ENCODE data around the gene SEMA6A. TPM values are rescaled to one million over a fixed set of nuclear protein-coding genes. Genes with fewer than 3 reads are reported as not detected.

Gene SEMA6A
- total RNA-seq, 1 donor from 2014 or later, result 17.8 TPM

DNA sequence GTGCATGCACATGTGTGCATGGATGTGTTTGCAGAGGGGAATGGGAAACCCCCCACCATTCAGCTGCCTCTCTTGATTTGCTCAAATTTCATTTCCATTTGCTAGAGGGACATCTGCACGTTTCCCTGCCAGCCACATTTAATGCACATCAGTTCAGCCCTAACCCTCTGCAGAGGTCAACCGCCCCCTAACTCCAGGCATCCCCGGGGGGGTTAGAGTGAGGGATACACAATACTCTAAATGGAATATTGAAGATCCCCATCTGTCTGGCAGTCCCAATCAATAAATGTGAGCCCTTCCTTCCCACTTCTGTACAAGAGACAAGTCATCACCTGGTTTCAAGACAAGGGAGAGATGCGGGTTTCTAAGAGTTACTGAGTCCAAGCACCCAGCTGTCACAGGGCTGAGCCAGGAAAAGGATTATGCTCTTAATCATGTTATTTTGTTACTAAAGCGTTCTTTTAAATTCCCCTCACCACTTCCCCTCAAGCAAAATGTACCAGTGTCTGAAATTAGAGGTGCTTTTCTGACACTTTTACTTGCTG lies 134.1 kb downstream of the SEMA6A start:
- Histone ChIP-seq H3K27ac (no peak overlapping the region), H3K36me3 (no peaks in the 10 kb centered on the region), H3K4me3 (no peak overlapping the region), H3K9me3 (no peaks in the 10 kb centered on the region), H3K27me3 (no peaks in the 10 kb centered on the region), H3K4me1 (no peaks in the 10 kb centered on the region)
- DNase-seq (ENCODE audit: low spot score in 2 of 2), result no peak
- intact Hi-C loops (cut with DNase I), result no loop called here
- TF ChIP-seq, protein P1, sequence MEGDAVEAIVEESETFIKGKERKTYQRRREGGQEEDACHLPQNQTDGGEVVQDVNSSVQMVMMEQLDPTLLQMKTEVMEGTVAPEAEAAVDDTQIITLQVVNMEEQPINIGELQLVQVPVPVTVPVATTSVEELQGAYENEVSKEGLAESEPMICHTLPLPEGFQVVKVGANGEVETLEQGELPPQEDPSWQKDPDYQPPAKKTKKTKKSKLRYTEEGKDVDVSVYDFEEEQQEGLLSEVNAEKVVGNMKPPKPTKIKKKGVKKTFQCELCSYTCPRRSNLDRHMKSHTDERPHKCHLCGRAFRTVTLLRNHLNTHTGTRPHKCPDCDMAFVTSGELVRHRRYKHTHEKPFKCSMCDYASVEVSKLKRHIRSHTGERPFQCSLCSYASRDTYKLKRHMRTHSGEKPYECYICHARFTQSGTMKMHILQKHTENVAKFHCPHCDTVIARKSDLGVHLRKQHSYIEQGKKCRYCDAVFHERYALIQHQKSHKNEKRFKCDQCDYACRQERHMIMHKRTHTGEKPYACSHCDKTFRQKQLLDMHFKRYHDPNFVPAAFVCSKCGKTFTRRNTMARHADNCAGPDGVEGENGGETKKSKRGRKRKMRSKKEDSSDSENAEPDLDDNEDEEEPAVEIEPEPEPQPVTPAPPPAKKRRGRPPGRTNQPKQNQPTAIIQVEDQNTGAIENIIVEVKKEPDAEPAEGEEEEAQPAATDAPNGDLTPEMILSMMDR (IDR thresholded peaks at IDR 0.05), result no peak

DNA sequence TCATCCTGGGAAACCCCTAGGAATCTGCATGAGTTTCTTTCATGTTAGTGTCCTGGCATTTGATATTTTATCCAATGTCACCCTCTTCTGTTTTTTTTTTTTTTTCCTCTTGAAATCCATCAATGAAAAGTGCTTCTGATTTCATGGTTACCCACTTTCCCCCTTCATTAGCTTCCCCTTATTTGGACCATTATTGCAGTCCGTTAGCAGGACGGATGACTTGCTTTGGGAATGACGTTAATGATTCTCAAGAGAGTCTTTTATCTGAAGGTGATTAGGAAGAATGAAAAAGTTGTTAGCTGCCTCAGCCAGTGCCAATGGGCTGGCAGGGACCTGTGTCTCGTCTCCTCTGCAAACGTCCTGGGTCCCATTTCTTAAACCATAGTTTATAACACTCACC lies 134.7 kb downstream of the SEMA6A start:
- H3K4me3 ChIP-seq, result no peak overlapping the region
- intact Hi-C loops (cut with DNase I), result no loop called here
- DNase-seq (ENCODE audit: low spot score in 2 of 2), result no peak
- H3K27me3 ChIP-seq, result no peaks in the 10 kb centered on the region
- no peaks in the 10 kb centered on the region for H3K9me3 ChIP-seq
- H3K36me3 ChIP-seq, result no peaks in the 10 kb centered on the region
- TF ChIP-seq, protein P1 (IDR thresholded peaks at IDR 0.05), result no peak
- H3K27ac ChIP-seq, result no peak overlapping the region
- H3K4me1 ChIP-seq, result no peaks in the 10 kb centered on the region

DNA sequence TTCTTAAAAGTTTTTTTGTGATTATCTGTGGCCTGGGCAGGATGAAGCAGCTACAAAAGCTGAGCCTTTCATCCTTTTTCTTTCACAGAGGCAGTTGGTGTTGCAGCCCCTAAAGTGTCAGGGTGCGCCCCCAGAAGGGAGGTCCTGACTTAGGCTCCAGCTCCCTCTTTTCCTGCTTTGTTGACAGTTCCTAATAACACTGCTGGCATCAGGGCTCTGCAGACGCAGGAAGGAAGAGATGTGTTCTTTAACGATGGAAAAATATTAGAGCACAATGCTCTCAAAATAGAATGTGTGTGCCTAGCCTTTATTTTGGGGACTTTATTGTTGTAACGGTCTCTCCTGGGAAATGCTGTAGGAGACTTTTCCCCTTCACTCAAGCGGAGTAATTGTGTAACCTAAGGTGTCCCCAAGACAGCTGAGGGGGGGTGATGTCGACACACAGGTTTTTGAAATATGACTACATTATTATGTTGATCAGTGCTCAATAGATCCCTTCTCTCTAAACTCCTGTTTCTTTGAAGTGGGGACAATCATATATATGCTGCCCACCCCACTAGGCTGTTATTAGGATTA lies 135.6 kb downstream of the SEMA6A start:
- intact Hi-C loops (cut with DNase I), result no loop called here
- Histone ChIP-seq H3K4me3 (no peak overlapping the region), H3K9me3 (no peaks in the 10 kb centered on the region), H3K27ac (no peak overlapping the region), H3K36me3 (no peaks in the 10 kb centered on the region), H3K4me1 (no peaks in the 10 kb centered on the region), H3K27me3 (no peaks in the 10 kb centered on the region)
- DNase-seq (ENCODE audit: low spot score in 2 of 2), result no peak
- TF ChIP-seq, protein P1 (IDR thresholded peaks at IDR 0.05), result no peak

DNA sequence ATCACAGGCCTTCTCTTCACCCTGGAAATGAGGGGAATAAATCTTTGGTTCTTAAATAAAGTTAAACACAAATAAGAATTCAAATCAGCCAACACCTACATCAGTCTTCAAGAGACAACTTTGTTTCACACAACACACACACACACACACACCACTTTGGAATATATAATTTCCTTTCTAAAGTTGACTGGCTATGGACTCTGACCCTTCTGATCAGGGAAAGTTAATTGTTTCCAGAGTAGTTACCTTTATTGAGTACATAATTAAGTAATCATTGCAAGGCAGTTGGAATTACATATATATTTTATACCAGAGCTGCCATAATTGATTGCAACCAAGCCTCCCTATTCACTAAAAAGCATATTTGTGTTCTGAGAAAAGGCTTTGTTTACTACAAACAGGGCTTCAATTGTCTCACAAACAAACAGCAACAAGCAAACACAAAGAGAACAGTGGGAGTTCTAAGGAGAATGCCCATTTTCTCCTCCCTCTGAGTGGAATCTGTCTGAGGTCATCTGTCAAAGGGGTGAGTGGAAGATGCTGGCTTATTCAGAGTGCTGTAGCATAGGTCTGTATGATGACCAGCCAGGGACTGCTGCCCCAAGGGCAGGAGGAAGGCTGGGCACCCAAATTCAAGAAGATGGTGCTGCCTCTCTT lies 136.6 kb downstream of the SEMA6A start:
- Histone ChIP-seq H3K4me3 (no peak overlapping the region), H3K27ac (no peak overlapping the region), H3K36me3 (no peaks in the 10 kb centered on the region), H3K9me3 (no peaks in the 10 kb centered on the region), H3K27me3 (no peaks in the 10 kb centered on the region), H3K4me1 (no peaks in the 10 kb centered on the region)
- intact Hi-C loops (cut with DNase I), result no loop called here
- TF ChIP-seq, protein P1 (IDR thresholded peaks at IDR 0.05), result no peak
- DNase-seq (ENCODE audit: low spot score in 2 of 2), result no peak

DNA sequence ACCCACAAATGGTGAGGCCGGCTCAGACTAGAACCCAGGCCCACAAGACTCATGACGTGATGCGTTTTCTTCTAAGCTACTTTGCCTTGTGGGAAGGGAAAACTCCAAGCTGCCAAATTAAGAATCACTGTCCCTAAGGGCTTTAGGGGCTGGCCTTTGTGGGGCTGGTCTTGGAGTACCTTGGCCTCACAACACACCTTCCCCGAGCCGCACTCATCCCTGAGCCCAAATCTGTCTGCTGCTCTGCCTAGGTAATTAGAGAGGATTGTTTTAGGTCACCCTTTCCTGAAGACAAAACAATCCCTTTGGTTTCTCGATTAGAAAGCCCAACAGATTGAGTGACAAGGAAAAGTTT lies 137.3 kb downstream of the SEMA6A start:
- TF ChIP-seq, protein P1 (IDR thresholded peaks at IDR 0.05), result no peak
- intact Hi-C loops (cut with DNase I), result no loop called here
- Histone ChIP-seq H3K4me1 (no peaks in the 10 kb centered on the region), H3K4me3 (no peak overlapping the region), H3K36me3 (no peaks in the 10 kb centered on the region), H3K27ac (no peak overlapping the region), H3K27me3 (no peaks in the 10 kb centered on the region), H3K9me3 (no peaks in the 10 kb centered on the region)
- no peak for DNase-seq (ENCODE audit: low spot score in 2 of 2)

All from ascending aorta (tissue), 2 donors.